HEK293T (cell line): ENCODE data around the gene PCDHB1.

Experiments used
- CTCF ChIA-PET: fragments of 350-600 bp; formaldehyde crosslinking; extraction: SDS; loops from one replicate; lab custom pipeline; 2021; ENCODE audit warnings: antibody characterized with exemption, inconsistent platforms; lab: Yijun Ruan, JAX
- POLR2A ChIA-PET: fragments of 350-600 bp; formaldehyde crosslinking; extraction: SDS; loops from one replicate; lab custom pipeline; 2020; ENCODE audit warnings: antibody characterized with exemption, inconsistent platforms; lab: Yijun Ruan, JAX
- DNase-seq: peaks from one replicate; pipeline ENCODE4 v3.0.0; 2012; ENCODE audit warnings: mixed read lengths; ENCODE audit errors: extremely low spot score
- ARNT ChIP-seq: fragments of 450-650 bp; IDR thresholded peaks from 2 replicates; pipeline ENCODE4 v1.6.1; 2017; ENCODE audit warnings: mild to moderate bottlenecking
- BHLHE40 ChIP-seq: fragments of 450-650 bp; IDR thresholded peaks from 2 replicates; pipeline ENCODE4 v1.6.1; 2016; ENCODE audit warnings: mild to moderate bottlenecking, moderate library complexity, borderline replicate concordance
- CTBP1 ChIP-seq: fragments of 450-650 bp; IDR thresholded peaks from 2 replicates; pipeline ENCODE4 v1.6.1; 2016; ENCODE audit warnings: borderline replicate concordance
- ELF4 ChIP-seq: fragments of 450-650 bp; IDR thresholded peaks from 2 replicates; pipeline ENCODE4 v1.6.1; 2017; ENCODE audit warnings: antibody characterized with exemption
- FOXA1 ChIP-seq: fragments of 450-650 bp; IDR thresholded peaks from 2 replicates; pipeline ENCODE4 v1.6.1; 2016; ENCODE audit warnings: mild to moderate bottlenecking
- FOXM1 ChIP-seq: fragments of 450-650 bp; IDR thresholded peaks from 2 replicates; pipeline ENCODE4 v1.6.1; 2017; ENCODE audit warnings: mild to moderate bottlenecking, borderline replicate concordance
- HDGF ChIP-seq: fragments of 450-650 bp; IDR thresholded peaks from 2 replicates; pipeline ENCODE4 v1.6.1; 2017; ENCODE audit warnings: antibody characterized with exemption, borderline replicate concordance
- L3MBTL2 ChIP-seq: fragments of 450-650 bp; conservative IDR thresholded peaks from 2 replicates; pipeline ENCODE4 v1.6.1; 2016; ENCODE audit warnings: mild to moderate bottlenecking
- LEF1 ChIP-seq: fragments of 450-650 bp; IDR thresholded peaks from 2 replicates; pipeline ENCODE4 v1.6.1; 2017; ENCODE audit warnings: mild to moderate bottlenecking, borderline replicate concordance
- NFRKB ChIP-seq: fragments of 450-650 bp; IDR thresholded peaks from 2 replicates; pipeline ENCODE4 v1.6.1; 2016; ENCODE audit warnings: mild to moderate bottlenecking, moderate library complexity
- SP1 ChIP-seq: fragments of 450-650 bp; IDR thresholded peaks from 2 replicates; pipeline ENCODE4 v1.6.1; 2017
- SUZ12 ChIP-seq: fragments of 450-650 bp; IDR thresholded peaks from 2 replicates; pipeline ENCODE4 v1.6.1; 2016; ENCODE audit warnings: mild to moderate bottlenecking
- TARDBP ChIP-seq: fragments of 450-650 bp; IDR thresholded peaks from 2 replicates; pipeline ENCODE4 v1.6.1; 2016
- ZNF384 ChIP-seq: fragments of 450-650 bp; IDR thresholded peaks from 2 replicates; pipeline ENCODE4 v1.6.1; 2016
- TF ChIP-seq, protein P1 (sequence below): fragments of 450-650 bp; IDR thresholded peaks from 2 replicates; pipeline ENCODE4 v1.6.1; 2016

Gene PCDHB1, protein sequence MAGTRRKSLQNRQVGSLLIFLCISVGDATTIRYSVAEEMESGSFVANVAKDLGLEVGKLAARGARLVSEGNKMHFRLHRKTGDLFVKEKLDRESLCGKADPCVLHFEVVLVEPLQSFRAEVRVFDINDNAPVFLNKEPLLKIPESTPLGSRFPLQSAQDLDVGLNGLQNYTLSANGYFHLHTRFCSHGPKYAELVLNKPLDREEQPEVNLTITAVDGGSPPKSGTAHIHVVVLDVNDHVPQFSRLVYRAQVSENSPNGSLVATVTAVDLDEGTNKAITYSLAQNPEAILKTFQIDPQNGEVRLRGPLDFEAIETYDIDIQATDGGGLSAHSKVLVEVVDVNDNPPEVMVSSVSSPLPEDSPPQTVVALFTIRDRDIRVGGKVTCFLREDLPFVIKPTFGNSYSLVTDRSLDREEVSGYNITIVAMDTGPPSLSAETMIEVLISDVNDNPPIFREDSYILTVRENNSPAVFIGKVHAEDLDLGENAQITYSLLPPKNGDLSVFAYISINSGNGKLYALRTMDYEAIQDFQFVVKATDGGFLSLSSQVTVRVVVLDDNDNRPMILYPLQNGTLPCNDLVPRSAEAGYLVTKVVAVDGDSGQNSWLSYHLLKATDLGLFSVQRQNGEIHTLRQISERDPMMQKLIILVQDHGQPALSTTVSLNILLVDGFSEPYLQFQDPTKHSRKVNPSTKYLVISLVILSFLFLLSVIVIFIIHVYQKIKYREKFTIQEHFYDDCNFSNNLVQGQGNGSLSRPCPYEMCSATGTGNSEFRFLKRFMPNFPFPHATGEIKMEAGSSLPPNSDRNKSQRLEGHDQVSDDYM

DNA sequence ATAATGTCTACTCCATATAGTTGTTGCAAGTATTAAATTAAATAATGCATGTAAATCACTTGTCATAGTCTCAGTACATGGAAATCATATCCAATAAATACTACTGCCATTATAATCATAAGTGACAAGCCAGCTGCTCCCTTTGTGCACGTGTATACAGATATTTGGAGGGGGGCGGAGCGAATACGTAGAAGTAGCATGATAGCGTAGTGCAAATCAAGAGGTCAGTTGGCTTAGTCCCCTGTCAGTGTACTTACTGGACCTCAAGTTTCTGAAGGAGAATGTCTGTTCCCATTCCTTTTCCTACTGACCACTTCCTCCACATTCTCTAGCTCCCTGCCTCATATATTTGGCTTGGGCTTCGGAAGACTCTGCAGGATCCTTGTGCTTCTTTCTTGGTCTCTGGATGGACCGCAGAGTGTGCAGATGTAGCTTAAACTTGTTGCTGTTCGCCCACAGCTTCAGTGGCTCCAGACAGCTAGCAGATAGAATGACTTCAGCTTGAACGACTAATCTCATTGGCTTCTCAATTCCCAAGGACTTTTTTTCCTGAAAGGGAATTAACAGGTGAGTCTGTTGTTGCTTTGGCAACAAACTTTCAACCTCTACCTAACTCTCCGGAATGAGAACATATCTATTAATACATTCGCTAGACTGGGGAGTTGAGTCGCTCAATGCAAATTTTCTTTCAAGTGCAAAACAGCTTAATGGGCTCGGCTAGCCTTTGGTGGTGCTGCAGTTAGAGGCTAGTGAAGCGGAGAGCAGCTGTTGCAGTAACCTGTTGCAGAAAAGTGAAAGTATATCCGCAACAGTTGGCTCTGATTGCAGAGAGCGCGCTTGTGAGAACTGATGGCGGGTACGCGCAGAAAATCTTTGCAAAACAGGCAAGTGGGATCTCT lies at the start of gene PCDHB1:
Gene PCDHB1, plus strand, starts transcription at position 753 of the 899 bp plus-strand sequence. Its CDS starts 97 bp downstream, at position 850.
- TF ChIP-seq SUZ12: no peak
- TF ChIP-seq, protein P1, sequence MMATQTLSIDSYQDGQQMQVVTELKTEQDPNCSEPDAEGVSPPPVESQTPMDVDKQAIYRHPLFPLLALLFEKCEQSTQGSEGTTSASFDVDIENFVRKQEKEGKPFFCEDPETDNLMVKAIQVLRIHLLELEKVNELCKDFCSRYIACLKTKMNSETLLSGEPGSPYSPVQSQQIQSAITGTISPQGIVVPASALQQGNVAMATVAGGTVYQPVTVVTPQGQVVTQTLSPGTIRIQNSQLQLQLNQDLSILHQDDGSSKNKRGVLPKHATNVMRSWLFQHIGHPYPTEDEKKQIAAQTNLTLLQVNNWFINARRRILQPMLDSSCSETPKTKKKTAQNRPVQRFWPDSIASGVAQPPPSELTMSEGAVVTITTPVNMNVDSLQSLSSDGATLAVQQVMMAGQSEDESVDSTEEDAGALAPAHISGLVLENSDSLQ: no peak
- TF ChIP-seq TARDBP: no peak
- TF ChIP-seq BHLHE40: no peak
- no peak for TF ChIP-seq HDGF
- no peak for TF ChIP-seq FOXA1
- no peak for TF ChIP-seq CTBP1
- no peak for DNase-seq
- ChIA-PET CTCF (interaction anchor here (0.6 to 0.7 kb wide), 3 partner anchors 84 to 547 kb away, joined by 3 read pairs; partner anchors contain the start of gene PCDHB5), POLR2A (no interaction called here)

DNA sequence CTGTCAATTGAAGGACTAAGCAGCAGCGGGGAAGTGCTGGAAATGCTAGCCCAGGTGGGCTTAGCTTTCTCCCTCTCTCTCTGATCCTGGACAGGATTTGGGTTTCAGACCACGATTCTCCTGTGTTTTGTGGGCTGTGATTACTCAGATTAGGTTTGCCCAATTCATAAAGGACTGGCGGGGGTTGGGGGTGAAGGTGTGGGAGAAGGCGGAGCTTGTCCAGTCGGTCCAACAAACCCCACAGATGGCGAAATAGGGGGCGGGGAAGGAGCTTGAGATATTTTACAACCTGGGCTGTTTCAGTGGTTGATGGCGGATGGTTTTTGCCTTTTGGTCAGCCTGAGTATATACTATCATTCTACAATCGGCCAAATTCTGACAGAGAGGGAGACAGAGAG lies 49.7 kb upstream of the PCDHB1 start:
- ChIA-PET CTCF (interaction anchor here (0.5 to 1.3 kb wide), 4 partner anchors 39 to 757 kb away, joined by 4 to 8 read pairs (median 5); no protein-coding TSS in a partner anchor), POLR2A (interaction anchor here (0.6 to 1.6 kb wide), 3 partner anchors 11 to 334 kb away, joined by 3 to 4 read pairs (median 3); no protein-coding TSS in a partner anchor)
- no peak for DNase-seq
- TF ChIP-seq HDGF (no peak), FOXA1 (no peak), ELF4 (no peak), SUZ12 (no peak), NFRKB (no peak), FOXM1 (no peak)
- TF ChIP-seq, protein P1: no peak

DNA sequence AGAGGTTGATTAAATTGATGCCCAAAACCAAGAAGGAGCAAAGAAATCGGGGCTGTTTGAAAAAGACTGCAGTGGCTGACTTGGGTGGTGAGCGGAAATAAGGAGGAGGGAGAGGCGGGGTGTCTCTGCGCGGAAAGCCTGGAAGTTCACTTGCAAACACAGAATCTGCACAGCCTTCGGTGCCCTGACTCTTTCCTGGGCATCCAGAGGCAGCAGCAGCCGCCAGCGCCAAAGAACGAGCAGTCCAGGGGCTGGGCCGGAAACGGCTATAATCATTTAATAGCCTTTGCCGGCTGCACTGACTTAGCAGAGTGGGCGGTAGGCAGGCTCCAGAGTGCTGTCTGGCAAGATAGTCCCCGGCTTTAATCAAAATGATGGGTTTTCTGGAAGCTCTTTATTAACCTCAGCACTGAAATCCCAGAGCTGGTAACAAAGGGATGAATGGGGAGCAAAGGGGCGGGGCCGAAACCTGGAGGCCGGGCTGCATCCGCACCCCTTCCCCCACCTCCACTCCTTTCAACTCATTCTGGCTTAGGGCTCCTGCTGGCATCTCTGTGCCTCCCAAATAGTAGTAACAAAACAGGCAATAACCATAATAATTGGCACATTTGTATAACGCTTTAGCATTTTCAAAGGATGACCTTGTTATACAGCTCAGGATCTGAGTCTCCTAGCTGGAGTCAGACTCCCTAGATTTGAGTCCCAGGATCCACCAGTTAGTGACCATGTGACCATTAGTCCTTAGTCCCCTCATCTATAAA lies 49.1 kb upstream of the PCDHB1 start:
- no peak for TF ChIP-seq L3MBTL2
- no peak for TF ChIP-seq HDGF
- TF ChIP-seq ZNF384: no peak
- TF ChIP-seq FOXM1: no peak
- TF ChIP-seq FOXA1: no peak
- ChIA-PET POLR2A (interaction anchor here (1.1 to 1.6 kb wide), 2 partner anchors 12 to 13 kb away, joined by 3 to 4 read pairs; no protein-coding TSS in a partner anchor), CTCF (interaction anchor here (1.3 to 1.4 kb wide), 2 partner anchors 38 to 133 kb away, joined by 3 to 8 read pairs; no protein-coding TSS in a partner anchor)

DNA sequence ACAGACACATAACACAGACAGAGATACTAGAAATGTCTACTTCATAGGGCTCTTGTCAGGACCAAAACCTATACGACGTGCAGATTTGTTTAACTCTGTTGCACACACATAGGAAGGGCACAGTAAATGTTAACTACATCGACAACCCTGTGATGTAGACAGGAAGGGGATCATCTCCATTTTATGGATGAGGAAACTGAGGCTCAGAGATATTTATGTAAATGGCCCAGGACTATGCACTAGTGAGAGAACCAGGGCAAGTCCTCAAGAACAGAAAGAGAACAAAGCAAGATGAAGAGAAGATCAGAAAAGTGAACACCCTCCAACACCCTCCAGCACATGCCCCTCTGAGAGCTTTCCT lies 48.6 kb upstream of the PCDHB1 start:
- ChIA-PET POLR2A (no interaction called here), CTCF (interaction anchor here (1.4 kb wide), 1 partner anchor 37 kb away, joined by 3 read pairs; no protein-coding TSS in a partner anchor)
- TF ChIP-seq ARNT (no peak), TARDBP (no peak), HDGF (no peak), FOXM1 (no peak), L3MBTL2 (no peak), NFRKB (no peak), SP1 (no peak), ELF4 (no peak), SUZ12 (no peak), BHLHE40 (no peak), FOXA1 (no peak), CTBP1 (no peak), LEF1 (no peak)
- TF ChIP-seq, protein P1: no peak
- DNase-seq: no peak

More for the DNA sequence above, 49.1 kb upstream of the PCDHB1 start:
- DNase-seq: peak; percentile 17

DNA sequence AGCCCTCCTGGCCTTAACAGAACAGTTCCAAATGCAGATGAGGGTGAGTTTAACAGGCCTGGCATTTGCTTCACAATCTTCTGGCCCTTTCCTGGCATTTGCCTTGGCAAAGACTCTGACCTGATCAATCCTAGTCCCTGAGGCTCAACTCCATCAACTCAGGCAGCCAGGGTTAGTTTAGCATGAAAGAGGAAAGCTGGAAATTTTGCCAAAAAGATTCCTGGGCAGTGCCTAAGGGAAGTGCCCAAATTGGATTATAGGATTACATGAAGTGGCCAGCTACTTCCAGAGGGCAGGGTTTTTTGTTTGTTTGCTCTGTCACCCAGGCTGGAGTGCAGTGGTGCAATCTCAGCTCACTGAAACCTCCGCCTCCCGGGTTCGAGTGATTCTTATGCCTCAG lies 48.1 kb upstream of the PCDHB1 start:
- POLR2A ChIA-PET: no interaction called here
- no peak for TF ChIP-seq LEF1
- TF ChIP-seq HDGF: no peak
- DNase-seq: no peak
- CTCF ChIA-PET: interaction anchor here (1.4 kb wide), 1 partner anchor 37 kb away, joined by 3 read pairs; no protein-coding TSS in a partner anchor
